Loucy (cell line): Measurements from ENCODE around the gene TRIML2.

ENCODE experiments used
- H2AFZ ChIP-seq: fragments of 200-600 bp; sonication (generic); 2 replicates; pipeline ENCODE4 v1.6.0; 2016; ENCODE audit warnings: antibody characterized with exemption, mild to moderate bottlenecking, low read length, moderate library complexity
- H3F3A ChIP-seq: fragments of 200-600 bp; 2 replicates; pipeline ENCODE4 v1.6.0; 2016; ENCODE audit warnings: antibody characterized with exemption, low read depth, mild to moderate bottlenecking
- H3K27me3 ChIP-seq: fragments of 200-600 bp; sonication (generic); 2 replicates; pipeline ENCODE4 v1.6.1; 2014; ENCODE audit warnings: low read length, mild to moderate bottlenecking; ENCODE audit not compliant: insufficient read depth, poor library complexity, severe bottlenecking
- H3K36me3 ChIP-seq: fragments of 200-600 bp; sonication (generic); 2 replicates; pipeline ENCODE4 v1.6.1; 2016; ENCODE audit warnings: low read length; ENCODE audit not compliant: insufficient read depth
- H3K4me1 ChIP-seq: fragments of 200-600 bp; sonication (generic); 2 replicates; pipeline ENCODE4 v1.5.1; 2014; ENCODE audit warnings: low read length, mild to moderate bottlenecking; ENCODE audit not compliant: insufficient read depth, poor library complexity, severe bottlenecking
- H3K4me2 ChIP-seq: fragments of 200-600 bp; sonication (generic); 2 replicates; pipeline ENCODE4 v1.6.0; 2014; ENCODE audit warnings: antibody characterized with exemption, low read length, low read depth, mild to moderate bottlenecking; ENCODE audit not compliant: poor library complexity, severe bottlenecking
- H3K4me3 ChIP-seq: fragments of 200-600 bp; sonication (generic); 2 replicates; pipeline ENCODE4 v1.5.1; 2014; ENCODE audit warnings: low read length, mild to moderate bottlenecking, mixed read lengths; ENCODE audit not compliant: poor library complexity, severe bottlenecking
- H3K79me2 ChIP-seq: fragments of 200-600 bp; sonication (generic); 2 replicates; pipeline ENCODE4 v1.6.1; 2014; ENCODE audit warnings: low read length; ENCODE audit not compliant: insufficient read depth
- H3K9ac ChIP-seq: fragments of 200-600 bp; sonication (generic); 2 replicates; pipeline ENCODE4 v1.6.0; 2014; ENCODE audit warnings: mild to moderate bottlenecking, low read depth, low read length, moderate library complexity; ENCODE audit not compliant: poor library complexity, severe bottlenecking
- H3K9me2 ChIP-seq: fragments of 200-600 bp; sonication (generic); replicated peaks from 2 replicates; pipeline ENCODE4 v1.6.1; 2016; ENCODE audit warnings: low read depth, low read length, mixed read lengths
- H3K9me3 ChIP-seq: fragments of 200-600 bp; sonication (generic); 2 replicates; pipeline ENCODE4 v1.6.1; 2014; ENCODE audit warnings: mild to moderate bottlenecking, antibody characterized with exemption, low read length, low read depth; ENCODE audit not compliant: insufficient read depth
- H4K20me1 ChIP-seq: fragments of 200-600 bp; sonication (generic); 2 replicates; pipeline ENCODE4 v1.6.0; 2014; ENCODE audit warnings: antibody characterized with exemption, low read length, mild to moderate bottlenecking; ENCODE audit not compliant: insufficient read depth, poor library complexity, severe bottlenecking
- CTCF ChIP-seq: fragments of 200-600 bp; sonication (generic); conservative IDR thresholded peaks from 2 replicates; pipeline ENCODE4 v1.5.1; 2014; ENCODE audit warnings: mild to moderate bottlenecking, antibody characterized with exemption, low read length
- EZH2phosphoT487 ChIP-seq: fragments of 200-600 bp; IDR thresholded peaks from 2 replicates; pipeline ENCODE4 v1.6.1; 2018; ENCODE audit warnings: antibody characterized with exemption, mild to moderate bottlenecking, moderate library complexity, borderline replicate concordance

Gene TRIML2

DNA sequence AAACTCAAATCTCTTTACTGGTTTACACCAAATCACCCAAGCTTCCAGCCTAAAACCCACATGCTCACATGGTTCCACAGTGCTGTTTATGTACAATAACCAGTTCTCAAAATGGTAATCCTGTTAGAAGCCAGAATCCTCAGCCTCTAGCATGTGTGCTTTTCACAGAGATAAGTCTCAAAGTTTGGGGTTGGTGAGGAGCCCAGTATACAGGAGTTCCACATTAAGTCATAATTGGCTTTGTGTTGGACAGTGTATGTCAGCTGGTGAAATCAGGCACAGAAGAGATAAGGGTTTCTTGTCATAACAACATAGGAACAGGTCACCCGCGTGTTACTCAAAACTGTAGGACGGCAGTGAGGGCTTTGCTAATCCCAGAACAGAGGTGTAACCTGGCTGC, 29.7 kb upstream of the TRIML2 start, which contains the start of gene TRIML1:
TRIML1 (plus strand) TSS at position 301 of the 400 bp plus-strand sequence. CDS start 118 bp downstream, outside the sequence.
- no peaks in the 10 kb centered on the region for H4K20me1 ChIP-seq
- H3K9ac ChIP-seq, result no peak within 1 kb of the TSS
- no peaks in the 10 kb centered on the region for H3K36me3 ChIP-seq
- H3K9me2 ChIP-seq, result no peaks in the 10 kb centered on the region
- no peaks in the 10 kb centered on the region for H3K4me1 ChIP-seq
- peaks cover 17% of the 10 kb centered on the region for H3K9me3 ChIP-seq
- H3F3A ChIP-seq, result no peaks in the 10 kb centered on the region
- no peak within 1 kb of the TSS for H3K4me3 ChIP-seq
- TF ChIP-seq CTCF (no peak), EZH2phosphoT487 (no peak)
- H2AFZ ChIP-seq, result no peak within 1 kb of the TSS
- no peak within 1 kb of the TSS for H3K4me2 ChIP-seq
- H3K79me2 ChIP-seq, result no peaks in the 10 kb centered on the region
- H3K27me3 ChIP-seq, result no peaks in the 10 kb centered on the region

- no peak overlapping the region for H3K4me2 ChIP-seq
- H3K9me3 ChIP-seq, result peaks cover 12% of the 10 kb centered on the region
These were observed 28.8 kb upstream of the TRIML2 start for GRCh38 chr4:188138227-188138626.

GRCh38 chr4:188132232-188132631, 22.8 kb upstream of the TRIML2 start:
- no peaks in the 10 kb centered on the region for H4K20me1 ChIP-seq
- TF ChIP-seq EZH2phosphoT487 (no peak), CTCF (no peak)
- H3K9me2 ChIP-seq, result no peaks in the 10 kb centered on the region
- peaks cover 5% of the 10 kb centered on the region for H3K9me3 ChIP-seq
- H3K36me3 ChIP-seq, result no peaks in the 10 kb centered on the region
- H3K4me3 ChIP-seq, result no peak overlapping the region
- no peak overlapping the region for H3K9ac ChIP-seq
- no peaks in the 10 kb centered on the region for H3K4me1 ChIP-seq
- no peak overlapping the region for H3K4me2 ChIP-seq
- H3F3A ChIP-seq, result no peaks in the 10 kb centered on the region
- H3K79me2 ChIP-seq, result no peaks in the 10 kb centered on the region
- H3K27me3 ChIP-seq, result no peaks in the 10 kb centered on the region
- no peak overlapping the region for H2AFZ ChIP-seq

More at GRCh38 chr4:188138227-188138626, 28.8 kb upstream of the TRIML2 start:
- H4K20me1 ChIP-seq, result no peaks in the 10 kb centered on the region
- no peaks in the 10 kb centered on the region for H3F3A ChIP-seq
- H2AFZ ChIP-seq, result no peak overlapping the region
- H3K27me3 ChIP-seq, result no peaks in the 10 kb centered on the region
- H3K36me3 ChIP-seq, result no peaks in the 10 kb centered on the region
- no peaks in the 10 kb centered on the region for H3K4me1 ChIP-seq
- H3K79me2 ChIP-seq, result no peaks in the 10 kb centered on the region
- no peaks in the 10 kb centered on the region for H3K9me2 ChIP-seq
- no peak overlapping the region for H3K4me3 ChIP-seq
- H3K9ac ChIP-seq, result no peak overlapping the region
- no peak for TF ChIP-seq CTCF
- no peak for TF ChIP-seq EZH2phosphoT487
